ENCODE measurements around the gene ASH1L.

ASH1L gene

DNA sequence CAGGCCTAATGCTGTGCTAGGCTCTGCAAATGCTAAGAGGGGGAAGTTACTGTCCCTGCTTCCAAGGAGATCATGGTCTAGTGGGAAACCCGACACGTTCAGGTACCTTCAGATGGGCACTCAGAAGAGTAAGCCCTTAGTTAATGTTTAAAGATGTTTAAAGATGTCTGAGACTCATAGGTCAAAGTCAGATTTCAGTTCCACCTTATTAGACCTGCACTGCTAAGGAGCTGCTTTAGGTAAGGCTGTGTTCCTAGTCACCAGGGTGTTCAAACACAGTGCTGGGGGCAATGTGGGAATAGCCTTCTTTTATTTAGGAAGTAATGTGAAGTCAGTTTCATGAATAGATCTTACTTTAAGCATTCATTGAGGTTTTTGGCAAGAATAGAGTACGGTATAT, 245.7 kb downstream of the ASH1L start:
- Mint-ChIP-seq H3K9me3 (no peaks in the 10 kb centered on the region), H3K27ac (no peak overlapping the region), H3K4me1 (ENCODE audit: low read depth) (peaks cover 38% of the 10 kb centered on the region), H3K4me3 (no peak overlapping the region), H3K27me3 (ENCODE audit: low read depth) (no peaks in the 10 kb centered on the region), H3K36me3 (ENCODE audit: low read depth) (peaks cover 33% of the 10 kb centered on the region)

DNA sequence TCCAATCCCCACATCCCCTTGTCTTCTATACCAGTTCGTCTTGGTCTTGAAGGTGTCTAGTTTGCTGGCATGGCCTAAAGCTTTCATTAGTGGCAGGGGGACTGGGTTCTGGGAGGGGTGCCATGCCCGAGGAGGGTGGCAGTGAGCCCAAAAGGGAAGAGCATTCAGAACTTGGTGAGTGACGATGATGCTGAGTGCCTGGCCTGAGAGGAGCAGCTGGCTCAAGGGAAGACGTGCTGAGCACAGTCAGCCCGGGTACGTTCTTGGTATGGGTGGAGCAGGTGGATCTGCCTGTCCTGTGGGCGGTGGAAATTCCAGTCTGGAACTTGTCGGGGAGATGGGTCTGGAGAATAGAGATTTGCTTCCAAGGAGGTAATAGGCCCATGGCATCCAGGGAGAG, 249.3 kb downstream of the ASH1L start:
- H3K36me3 Mint-ChIP-seq (ENCODE audit: low read depth) = peaks cover 39% of the 10 kb centered on the region
- H3K27ac Mint-ChIP-seq = peak overlapping the region; percentile 17

DNA sequence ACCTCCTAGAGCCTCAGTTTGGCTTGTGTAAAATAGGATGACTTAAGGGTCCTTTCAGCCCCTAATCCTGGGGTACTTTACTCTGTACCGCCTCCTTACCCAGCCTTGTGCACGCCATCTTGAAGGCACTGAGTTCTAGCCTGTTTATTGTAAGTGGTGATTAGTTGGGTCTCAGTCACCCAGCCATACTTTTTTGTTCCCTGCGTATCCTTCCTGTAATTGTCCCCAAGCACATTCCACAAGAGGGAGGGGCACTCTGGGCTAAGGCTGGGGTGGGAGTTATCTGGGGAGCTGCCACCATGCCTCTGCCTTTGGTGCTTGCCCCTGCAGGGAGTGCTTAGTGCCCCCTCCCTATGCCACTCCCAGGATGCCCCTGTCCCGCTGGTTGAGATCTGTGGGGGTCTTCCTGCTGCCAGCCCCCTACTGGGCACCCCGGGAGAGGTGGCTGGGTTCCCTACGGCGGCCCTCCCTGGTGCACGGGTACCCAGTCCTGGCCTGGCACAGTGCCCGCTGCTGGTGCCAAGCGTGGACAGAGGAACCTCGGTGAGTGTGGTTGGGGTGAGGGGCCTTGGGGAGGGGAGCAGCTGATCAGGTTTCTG, 253.1 kb downstream of the ASH1L start:
- H3K27ac Mint-ChIP-seq = peak overlapping the region; percentile 97
- H3K27me3 Mint-ChIP-seq (ENCODE audit: low read depth) = no peaks in the 10 kb centered on the region
- peak overlapping the region; percentile 95 for H3K4me3 Mint-ChIP-seq
- no peaks in the 10 kb centered on the region for H3K9me3 Mint-ChIP-seq
- H3K4me1 Mint-ChIP-seq (ENCODE audit: low read depth) = peaks cover 43% of the 10 kb centered on the region
- peaks cover 31% of the 10 kb centered on the region for H3K36me3 Mint-ChIP-seq (ENCODE audit: low read depth)

More for the DNA sequence above, 249.3 kb downstream of the ASH1L start:
- H3K27me3 Mint-ChIP-seq (ENCODE audit: low read depth) = no peaks in the 10 kb centered on the region
- no peak overlapping the region for H3K4me3 Mint-ChIP-seq
- H3K9me3 Mint-ChIP-seq = no peaks in the 10 kb centered on the region
- peaks cover 42% of the 10 kb centered on the region for H3K4me1 Mint-ChIP-seq (ENCODE audit: low read depth)

DNA sequence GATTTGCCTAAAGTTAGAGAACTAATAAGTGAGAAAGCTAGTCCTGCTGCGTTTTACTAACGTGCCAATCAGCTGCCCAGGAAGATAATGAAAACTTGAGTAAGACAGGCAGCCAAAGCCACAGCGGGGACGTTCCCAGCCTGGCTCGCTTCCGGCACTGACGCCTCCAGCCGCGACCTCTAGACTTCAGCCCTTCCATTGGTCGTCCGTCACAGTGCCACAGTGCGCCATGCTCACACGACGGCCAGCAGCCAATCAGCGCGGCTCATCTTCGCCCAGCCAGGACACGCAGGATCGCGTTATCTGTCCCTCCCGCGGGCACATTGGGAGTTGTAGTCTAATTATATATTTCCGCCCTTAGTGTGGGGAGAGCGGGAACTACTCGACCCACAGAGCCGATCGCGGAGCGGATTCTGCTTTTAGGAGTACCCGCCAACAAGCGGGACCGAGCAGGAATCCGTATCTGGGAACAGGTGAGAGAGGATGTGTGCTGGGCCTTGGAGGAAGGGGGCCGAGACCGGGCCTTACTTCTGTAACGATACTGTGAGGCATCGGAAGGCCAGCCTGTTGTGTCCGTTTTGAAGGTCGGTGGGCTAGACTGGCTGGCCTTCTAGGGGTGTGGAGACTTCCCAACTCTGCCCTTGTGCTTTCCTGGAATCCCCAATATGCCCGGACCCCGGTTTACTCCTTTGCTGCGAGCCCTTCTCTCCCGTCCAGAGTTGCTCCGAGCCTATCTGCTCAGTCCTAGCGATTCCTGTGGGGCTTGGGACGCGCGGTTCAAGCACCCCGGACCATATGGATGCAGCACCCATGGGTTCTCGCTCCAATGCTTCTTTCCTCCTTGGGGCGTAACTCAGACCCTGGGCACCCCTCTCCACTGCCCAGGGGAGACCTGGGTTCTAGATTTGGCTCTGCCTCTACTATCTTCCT, 253.8 kb downstream of the ASH1L start, which contains the start of gene FDPS:
TSS of gene FDPS (plus strand) at position 374 of the 930 bp plus-strand sequence. CDS start 924 bp downstream, outside the sequence.
- Mint-ChIP-seq H3K27me3 (ENCODE audit: low read depth) (no peaks in the 10 kb centered on the region), H3K4me3 (peak within 1 kb of the TSS; percentile 95), H3K36me3 (ENCODE audit: low read depth) (peaks cover 31% of the 10 kb centered on the region), H3K4me1 (ENCODE audit: low read depth) (peaks cover 43% of the 10 kb centered on the region), H3K27ac (peak within 1 kb of the TSS; percentile 97), H3K9me3 (no peaks in the 10 kb centered on the region)

DNA sequence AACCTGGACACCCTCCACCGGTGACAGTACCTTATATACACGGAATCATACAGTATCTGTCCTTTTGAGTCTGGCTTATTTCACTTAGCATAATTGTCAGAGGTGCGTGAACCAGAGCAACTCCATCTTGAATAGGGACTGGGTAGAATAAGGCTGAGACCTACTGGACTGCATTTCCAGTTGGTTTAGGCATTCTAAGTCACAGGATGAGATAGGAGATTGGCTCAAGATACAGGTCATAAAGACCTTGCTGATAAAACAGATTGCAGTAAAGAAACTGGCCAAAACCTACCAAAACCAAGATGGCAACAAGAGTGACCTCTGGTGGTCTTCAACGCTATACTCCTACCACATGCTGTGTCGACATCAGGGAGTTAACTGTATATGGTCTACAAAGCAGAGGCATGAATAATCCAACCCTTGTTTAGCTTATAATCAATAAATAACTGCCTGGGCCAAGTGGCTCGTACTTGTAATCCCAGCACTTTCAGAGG, 255.3 kb downstream of the ASH1L start:
- H3K9me3 Mint-ChIP-seq = no peaks in the 10 kb centered on the region
- H3K27ac Mint-ChIP-seq = peak overlapping the region; percentile 41
- H3K4me3 Mint-ChIP-seq = no peak overlapping the region
- H3K36me3 Mint-ChIP-seq (ENCODE audit: low read depth) = peaks cover 21% of the 10 kb centered on the region
- H3K27me3 Mint-ChIP-seq (ENCODE audit: low read depth) = no peaks in the 10 kb centered on the region
- H3K4me1 Mint-ChIP-seq (ENCODE audit: low read depth) = peaks cover 35% of the 10 kb centered on the region

DNA sequence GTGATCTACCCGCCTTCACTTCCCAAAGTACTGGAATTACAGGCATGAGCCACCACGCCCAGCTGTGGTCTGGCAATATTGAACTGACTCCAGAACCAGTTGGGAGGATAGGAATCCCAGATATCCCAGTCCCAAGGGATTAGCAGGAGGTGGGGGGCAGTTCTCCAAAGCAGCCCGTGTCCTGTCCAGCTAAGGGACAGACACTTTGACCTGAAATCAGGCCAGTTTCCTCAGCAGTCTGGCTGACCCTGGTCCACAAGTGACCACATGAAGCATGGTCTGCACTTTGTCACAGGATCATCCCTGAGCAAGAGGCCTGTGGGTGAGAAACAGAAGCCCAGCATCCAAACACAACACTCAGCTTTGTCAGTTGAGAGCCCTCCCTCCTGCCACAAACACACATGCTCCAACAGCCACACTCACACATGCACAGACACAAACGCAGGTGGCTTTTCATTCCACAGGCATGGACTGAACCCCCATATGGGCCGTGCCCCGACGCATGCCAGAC, 256.7 kb downstream of the ASH1L start:
- H3K4me1 Mint-ChIP-seq (ENCODE audit: low read depth) = peaks cover 22% of the 10 kb centered on the region
- H3K4me3 Mint-ChIP-seq = no peak overlapping the region
- H3K36me3 Mint-ChIP-seq (ENCODE audit: low read depth) = peaks cover 11% of the 10 kb centered on the region
- H3K27me3 Mint-ChIP-seq (ENCODE audit: low read depth) = no peaks in the 10 kb centered on the region
- H3K27ac Mint-ChIP-seq = peak overlapping the region; percentile 63
- H3K9me3 Mint-ChIP-seq = no peaks in the 10 kb centered on the region

DNA sequence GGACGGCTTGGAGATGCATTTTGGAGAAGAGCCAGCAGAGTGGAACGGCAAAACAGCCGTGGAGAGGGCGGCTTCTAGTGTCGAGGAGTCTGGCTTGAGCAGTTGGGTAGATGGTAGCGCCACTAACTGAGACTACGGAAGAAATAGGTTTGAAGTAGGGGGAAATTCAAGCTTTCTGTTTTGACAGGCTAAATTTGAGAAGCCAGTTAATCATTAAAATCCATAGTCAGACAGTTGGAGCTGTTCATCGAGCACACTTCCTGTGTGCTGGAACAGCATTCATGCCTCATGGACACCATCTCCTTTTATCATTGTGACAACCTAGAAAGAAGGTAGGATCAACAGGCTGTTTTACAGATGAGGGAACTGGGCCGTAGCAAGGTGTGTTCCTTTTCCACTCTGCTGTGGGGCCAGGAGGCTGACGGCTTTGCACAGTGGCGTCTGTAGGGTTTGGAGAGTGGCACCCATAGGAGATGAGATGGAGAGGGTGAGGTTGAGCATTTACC, 258.0 kb downstream of the ASH1L start:
- Mint-ChIP-seq H3K27ac (no peak overlapping the region), H3K4me1 (ENCODE audit: low read depth) (peaks cover 11% of the 10 kb centered on the region), H3K36me3 (ENCODE audit: low read depth) (peaks cover 6% of the 10 kb centered on the region), H3K4me3 (no peak overlapping the region), H3K9me3 (no peaks in the 10 kb centered on the region), H3K27me3 (ENCODE audit: low read depth) (no peaks in the 10 kb centered on the region)

DNA sequence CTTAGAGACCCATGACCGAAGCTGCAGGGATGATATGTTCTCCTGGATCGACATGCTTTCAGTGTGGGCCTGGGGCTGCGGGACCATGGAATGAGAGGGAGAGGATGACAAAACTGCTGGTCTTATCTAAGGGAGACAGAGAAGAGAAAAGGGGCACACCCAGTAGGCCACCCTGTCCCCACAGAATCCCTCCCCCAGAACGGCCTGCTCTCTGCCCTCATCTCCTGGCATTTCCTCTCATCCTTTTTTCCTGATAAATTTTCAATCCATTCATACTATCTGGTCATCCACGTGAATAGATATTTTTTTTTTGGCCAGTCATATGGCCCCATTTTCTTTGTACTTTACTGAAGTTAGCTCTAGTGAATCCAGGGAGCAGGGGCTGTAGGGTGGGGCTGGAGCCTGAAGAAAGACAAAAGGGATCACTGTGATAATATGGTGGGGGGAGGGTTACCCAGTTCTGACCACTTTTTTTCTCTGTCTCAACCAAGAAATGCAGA, 261.2 kb downstream of the ASH1L start, which contains the start of gene PKLR:
TSS of gene PKLR (minus strand) at position 97 of the 500 bp plus-strand sequence. CDS start at position 54, 43 bp downstream.
- Mint-ChIP-seq H3K27ac (no peak within 1 kb of the TSS), H3K9me3 (no peaks in the 10 kb centered on the region), H3K36me3 (ENCODE audit: low read depth) (peaks cover 6% of the 10 kb centered on the region), H3K4me1 (ENCODE audit: low read depth) (peaks cover 8% of the 10 kb centered on the region), H3K27me3 (ENCODE audit: low read depth) (peaks cover 20% of the 10 kb centered on the region), H3K4me3 (no peak within 1 kb of the TSS)

DNA sequence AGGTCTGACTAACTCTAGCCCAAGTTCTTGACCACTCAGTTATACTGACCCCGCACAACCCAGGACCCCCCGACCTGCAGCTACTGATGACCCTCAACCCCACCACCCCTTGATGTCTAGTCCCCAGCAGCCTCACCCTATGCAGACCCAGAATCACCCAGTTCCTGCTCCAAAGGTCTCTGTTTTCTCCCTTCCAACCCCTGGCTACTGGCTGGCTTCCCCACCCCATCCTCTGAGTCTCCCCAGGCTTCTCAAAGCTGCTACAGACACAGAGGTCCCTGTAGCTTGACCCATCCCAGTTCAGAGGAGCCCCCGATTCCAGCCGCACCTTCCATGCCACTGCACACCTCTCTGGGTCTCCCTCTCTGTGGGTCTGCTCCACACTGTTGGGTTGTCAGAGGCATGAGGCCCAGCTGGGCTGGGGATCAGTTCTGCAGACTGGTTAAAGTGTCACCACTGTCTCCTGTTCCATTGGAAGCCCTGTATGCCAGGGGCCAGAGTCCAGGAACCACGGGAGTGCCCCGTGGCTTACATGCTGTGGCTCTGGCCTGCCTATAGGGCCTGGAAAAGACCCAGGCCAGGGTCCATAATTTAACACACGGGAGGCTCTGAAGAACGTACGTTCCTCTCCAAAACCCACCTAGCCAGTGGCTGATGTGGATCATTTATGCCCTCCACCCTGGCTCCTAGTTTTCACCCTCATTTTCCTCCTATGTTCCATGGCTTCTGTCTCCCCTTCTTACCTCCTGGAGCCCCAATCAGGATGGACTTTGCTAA, 261.9 kb downstream of the ASH1L start:
- Mint-ChIP-seq H3K9me3 (no peaks in the 10 kb centered on the region), H3K27ac (no peak overlapping the region), H3K36me3 (ENCODE audit: low read depth) (peaks cover 7% of the 10 kb centered on the region), H3K4me1 (ENCODE audit: low read depth) (peaks cover 5% of the 10 kb centered on the region), H3K4me3 (no peak overlapping the region), H3K27me3 (ENCODE audit: low read depth) (peaks cover 27% of the 10 kb centered on the region)

DNA sequence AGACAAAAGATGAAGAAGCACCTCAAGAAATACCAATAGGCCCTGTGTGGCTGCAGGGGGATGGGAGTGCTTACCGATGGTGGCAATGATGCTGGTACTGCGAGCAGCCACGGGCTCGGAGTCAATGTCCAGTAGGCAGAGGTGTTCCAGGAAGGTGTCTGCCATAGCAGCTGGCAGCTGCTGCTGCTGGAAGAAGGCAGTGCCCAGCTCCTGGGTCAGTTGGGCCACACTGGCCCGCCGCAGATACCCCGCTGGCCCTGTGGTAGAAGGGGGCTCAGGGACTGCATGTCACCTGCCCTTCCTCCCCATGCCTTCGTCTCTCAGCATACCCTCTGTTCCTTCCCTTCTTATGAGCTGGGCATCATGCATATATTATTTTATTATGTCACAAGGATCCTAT, 262.6 kb downstream of the ASH1L start:
- H3K27ac Mint-ChIP-seq = no peak overlapping the region
- H3K4me3 Mint-ChIP-seq = no peak overlapping the region
- peaks cover 5% of the 10 kb centered on the region for H3K4me1 Mint-ChIP-seq (ENCODE audit: low read depth)
- peaks cover 8% of the 10 kb centered on the region for H3K36me3 Mint-ChIP-seq (ENCODE audit: low read depth)
- H3K9me3 Mint-ChIP-seq = no peaks in the 10 kb centered on the region
- H3K27me3 Mint-ChIP-seq (ENCODE audit: low read depth) = peaks cover 30% of the 10 kb centered on the region

DNA sequence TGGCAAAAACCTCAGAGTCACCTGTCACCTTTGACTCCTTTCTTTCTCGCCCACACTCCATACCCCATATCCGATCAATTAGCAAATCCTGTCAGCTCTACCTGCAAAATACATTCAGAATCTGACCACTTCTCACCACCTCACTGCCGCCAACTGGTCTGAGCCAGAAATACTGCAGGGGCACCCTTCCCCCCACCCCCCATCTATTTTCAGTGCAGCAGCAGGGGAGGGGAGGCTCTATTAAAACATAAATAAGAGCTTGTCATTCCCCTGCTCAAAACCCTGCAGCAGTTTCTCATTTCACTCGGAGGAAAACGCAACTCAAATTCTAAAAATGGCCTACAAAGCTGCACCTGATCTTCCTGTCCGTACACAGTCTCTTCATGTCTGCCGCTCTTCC, 265.2 kb downstream of the ASH1L start:
- peaks cover 8% of the 10 kb centered on the region for H3K36me3 Mint-ChIP-seq (ENCODE audit: low read depth)
- H3K4me1 Mint-ChIP-seq (ENCODE audit: low read depth) = peaks cover 9% of the 10 kb centered on the region
- peaks cover 51% of the 10 kb centered on the region for H3K27me3 Mint-ChIP-seq (ENCODE audit: low read depth)
- no peak overlapping the region for H3K27ac Mint-ChIP-seq
- no peak overlapping the region for H3K4me3 Mint-ChIP-seq
- no peaks in the 10 kb centered on the region for H3K9me3 Mint-ChIP-seq

DNA sequence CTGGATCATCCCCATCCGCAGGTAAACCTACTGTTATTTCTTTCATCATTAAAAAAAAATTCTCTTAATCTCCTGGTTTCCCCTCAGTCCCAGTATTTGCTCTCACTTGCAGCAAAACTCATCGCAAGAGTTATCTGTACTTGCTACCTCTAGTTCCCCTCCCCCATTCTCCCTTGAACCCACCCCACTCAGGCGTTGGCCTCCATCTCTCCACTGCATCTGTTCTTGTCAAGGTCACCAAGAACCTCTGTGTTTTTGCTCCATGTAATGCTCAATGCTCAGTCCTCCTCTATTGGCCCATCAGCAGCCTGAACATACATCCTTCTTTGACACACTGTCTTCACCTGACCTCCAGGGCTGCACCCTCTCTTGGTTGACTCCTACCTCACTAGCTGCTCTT, 265.9 kb downstream of the ASH1L start:
- H3K36me3 Mint-ChIP-seq (ENCODE audit: low read depth) = peaks cover 8% of the 10 kb centered on the region
- no peak overlapping the region for H3K4me3 Mint-ChIP-seq
- H3K9me3 Mint-ChIP-seq = no peaks in the 10 kb centered on the region
- H3K27ac Mint-ChIP-seq = no peak overlapping the region
- peaks cover 55% of the 10 kb centered on the region for H3K27me3 Mint-ChIP-seq (ENCODE audit: low read depth)
- peaks cover 9% of the 10 kb centered on the region for H3K4me1 Mint-ChIP-seq (ENCODE audit: low read depth)

DNA sequence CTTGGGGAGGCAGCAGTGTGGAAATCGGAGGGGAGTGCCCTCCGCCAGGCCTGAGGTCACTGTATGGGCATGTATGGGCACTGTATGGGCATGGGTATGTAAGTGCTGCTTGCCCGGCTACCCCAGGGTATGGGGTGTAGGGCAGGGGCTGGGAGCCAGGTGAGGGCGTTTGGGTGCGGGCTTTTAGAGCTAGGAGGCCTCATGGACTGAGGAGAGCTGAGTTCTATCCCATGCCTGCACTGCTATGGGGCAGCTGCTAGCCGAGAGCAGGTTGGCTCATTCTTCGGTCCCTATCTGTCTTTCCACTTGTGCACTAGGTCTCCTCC, 266.7 kb downstream of the ASH1L start:
- Mint-ChIP-seq H3K9me3 (no peaks in the 10 kb centered on the region), H3K4me3 (no peak overlapping the region), H3K4me1 (ENCODE audit: low read depth) (peaks cover 9% of the 10 kb centered on the region), H3K27me3 (ENCODE audit: low read depth) (peaks cover 59% of the 10 kb centered on the region), H3K36me3 (ENCODE audit: low read depth) (peaks cover 8% of the 10 kb centered on the region), H3K27ac (no peak overlapping the region)
